Right lobe of liver (tissue), 6 donors: ENCODE data around the gene ASPHD1. TPM values are rescaled to one million over a fixed set of nuclear protein-coding genes. Genes with fewer than 3 reads are reported as not detected.
A peak's percentile ranks its signal among the peaks of the same experiment; 100 is the strongest.

Experiments
- ATAC-seq, 4 donors: fragments of 200-7000 bp; cut with Tn5 transposase; one replicate each; pipeline ENCODE4 v1.9.1; 2020; ENCODE audit warnings: mild to moderate bottlenecking in 4 of 4, moderate library complexity in 4 of 4
- DNase-seq, 3 donors: peaks; one replicate each; pipeline ENCODE4 v3.0.0-alpha.2; 2020
- H3K27ac ChIP-seq, 3 donors: fragments of 200-600 bp; one replicate each; pipeline ENCODE4 v1.8.0; 2022
- H3K27me3 ChIP-seq, 2 donors: fragments of 200-600 bp; one replicate each; pipeline ENCODE4 v1.8.0; 2022
- H3K36me3 ChIP-seq, 4 donors: fragments of 200-600 bp; sonication (generic) in 1 of 4; one replicate each; pipeline versions ENCODE4 v1.5.1 to v1.8.0; 2017 to 2022; ENCODE audit warnings: control low read depth in 1 of 4
- H3K4me1 ChIP-seq, 4 donors: fragments of 200-600 bp; sonication (generic) in 1 of 4; one replicate each; pipeline versions ENCODE4 v1.5.1 to v1.8.0; 2017 to 2022; ENCODE audit warnings: control low read depth in 1 of 4
- H3K4me3 ChIP-seq, 3 donors: fragments of 200-600 bp; one replicate each; pipeline ENCODE4 v1.8.0; 2022
- H3K9me3 ChIP-seq, 4 donors: fragments of 200-600 bp; sonication (generic) in 1 of 4; one replicate each; pipeline versions ENCODE4 v1.5.1 to v1.8.0; 2017 to 2022; ENCODE audit warnings: control low read depth in 1 of 4
- POLR2A ChIP-seq: fragments of 450-650 bp; IDR thresholded peaks from one replicate; pipeline ENCODE4 v1.6.1; 2017; ENCODE audit warnings: antibody characterized with exemption, mild to moderate bottlenecking
- WGBS: methylation state at CpG from one replicate; pipeline ENCODE4 v1.1.6; 2018; ENCODE audit warnings: low coverage, low lambda C conversion rate; ENCODE audit not compliant: insufficient coverage; ENCODE audit errors: missing lambda C conversion rate; 5-methylcytosine and 5-hydroxymethylcytosine counted together
- intact Hi-C, 2 donors: fragments of 100-400 bp; cut with DNase I; formaldehyde crosslinking; loops; one replicate each; pipeline versions ENCODE4 v1.11.2 to v1.14.1; 2022
- total RNA-seq, 6 experiments: library from RNA; depleted of rRNA in 2 of 6; stranded (reverse); fragments of >200 nt in 2 of 6; fragmentation: NEBNext Ultra II Directional in 3 of 6; extraction: Animal tissue kit (Norgen Biotek cat#: 25700) in 3 of 6; gene quantifications; one replicate each; pipeline versions ENCODE4 v1.1.0 to v1.2.4, GENCODE V29; 2016 to 2023
- TF ChIP-seq, protein P1 (sequence below), 4 donors: fragments of 200-600 bp in 3 of 4; fragments of 450-650 bp in 1 of 4; IDR thresholded peaks; one replicate each; pipeline versions ENCODE4 v1.5.1 to v1.8.0; 2016 to 2022; ENCODE audit warnings: antibody characterized with exemption in 4 of 4, mild to moderate bottlenecking in 2 of 4
- donor health status: DM: no; HTN: yes; CAD: no.
- donor health status: DM: no; HTN: no; CAD: no.
- donor health status: DM: no; HTN: no; CAD: no.
- donor health status: DM: no; HTN: yes; CAD: no.
- donor health status: DM: no; HTN: yes; CAD: no.

Gene ASPHD1
- total RNA-seq, 6 experiments from 2014 or later = 0.38 to 0.50 TPM; not detected in 4

DNA sequence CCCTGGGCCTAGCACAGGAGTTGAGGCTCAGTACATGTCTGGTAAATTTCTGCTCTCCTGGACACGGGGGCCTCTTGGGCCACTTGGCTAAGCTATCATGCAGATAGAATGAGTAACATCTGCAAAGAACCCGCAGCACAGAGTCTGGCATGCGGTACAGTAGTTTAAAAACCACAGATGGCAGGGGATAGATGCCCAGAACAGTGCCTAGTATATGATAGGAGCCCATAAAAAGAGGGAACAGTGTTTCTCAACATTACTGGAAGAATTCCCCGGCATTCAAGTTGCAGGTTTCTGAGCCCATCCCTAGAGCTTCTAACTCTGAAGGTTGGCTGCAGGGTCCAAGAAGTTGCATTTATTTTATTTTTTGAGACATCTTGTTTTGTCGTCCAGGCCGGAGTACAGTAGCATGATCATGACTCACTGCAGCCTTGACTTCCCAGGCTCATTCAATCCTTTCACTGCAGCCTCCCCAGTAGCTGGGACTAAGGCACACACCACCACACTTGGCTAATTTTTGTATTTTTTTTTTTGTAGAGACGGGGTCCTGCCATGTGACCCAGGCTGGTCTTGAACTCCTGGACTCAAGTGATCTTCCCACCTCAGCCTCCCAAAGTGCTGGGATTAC, 43.0 kb upstream of the ASPHD1 start:
- Histone ChIP-seq H3K4me3 (no peak overlapping the region), H3K36me3 (peaks cover 4 to 12% (median 12%) of the 10 kb centered on the region in 4 donors), H3K4me1 (peaks cover 0 to 30% (median 12%) of the 10 kb centered on the region in 4 donors), H3K27me3 (no peaks in the 10 kb centered on the region), H3K9me3 (no peaks in the 10 kb centered on the region), H3K27ac (no peak overlapping the region)
- DNase-seq (no peak), ATAC-seq (no peak)
- intact Hi-C loops = no loop called here
- WGBS = 81% methylated on average over 3 of the region's 7 CpGs
- TF ChIP-seq, protein P1, sequence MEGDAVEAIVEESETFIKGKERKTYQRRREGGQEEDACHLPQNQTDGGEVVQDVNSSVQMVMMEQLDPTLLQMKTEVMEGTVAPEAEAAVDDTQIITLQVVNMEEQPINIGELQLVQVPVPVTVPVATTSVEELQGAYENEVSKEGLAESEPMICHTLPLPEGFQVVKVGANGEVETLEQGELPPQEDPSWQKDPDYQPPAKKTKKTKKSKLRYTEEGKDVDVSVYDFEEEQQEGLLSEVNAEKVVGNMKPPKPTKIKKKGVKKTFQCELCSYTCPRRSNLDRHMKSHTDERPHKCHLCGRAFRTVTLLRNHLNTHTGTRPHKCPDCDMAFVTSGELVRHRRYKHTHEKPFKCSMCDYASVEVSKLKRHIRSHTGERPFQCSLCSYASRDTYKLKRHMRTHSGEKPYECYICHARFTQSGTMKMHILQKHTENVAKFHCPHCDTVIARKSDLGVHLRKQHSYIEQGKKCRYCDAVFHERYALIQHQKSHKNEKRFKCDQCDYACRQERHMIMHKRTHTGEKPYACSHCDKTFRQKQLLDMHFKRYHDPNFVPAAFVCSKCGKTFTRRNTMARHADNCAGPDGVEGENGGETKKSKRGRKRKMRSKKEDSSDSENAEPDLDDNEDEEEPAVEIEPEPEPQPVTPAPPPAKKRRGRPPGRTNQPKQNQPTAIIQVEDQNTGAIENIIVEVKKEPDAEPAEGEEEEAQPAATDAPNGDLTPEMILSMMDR (IDR thresholded peaks at IDR 0.05) = no peak
- no peak for TF ChIP-seq POLR2A

- H3K4me1 ChIP-seq = peaks cover 0 to 31% (median 12%) of the 10 kb centered on the region in 4 donors
- intact Hi-C loops = no loop called here
- H3K27ac ChIP-seq = peak overlapping the region in 1 of 3 donors; percentile 29
- ATAC-seq (peak; percentile 19 to 43 (median 32)), DNase-seq (peak; percentile 38 to 82 (median 72))
- H3K27me3 ChIP-seq = no peaks in the 10 kb centered on the region
- H3K36me3 ChIP-seq = peaks cover 4 to 12% (median 12%) of the 10 kb centered on the region in 4 donors
- WGBS = 30% methylated on average over 7 of the region's 10 CpGs
- H3K9me3 ChIP-seq = no peaks in the 10 kb centered on the region
- TF ChIP-seq, protein P1 (IDR thresholded peaks at IDR 0.05) = no peak
- TF ChIP-seq POLR2A = no peak
- no peak overlapping the region for H3K4me3 ChIP-seq
Observed at GRCh38 chr16:29858149-29858849, 42.0 kb upstream of the ASPHD1 start.

DNA sequence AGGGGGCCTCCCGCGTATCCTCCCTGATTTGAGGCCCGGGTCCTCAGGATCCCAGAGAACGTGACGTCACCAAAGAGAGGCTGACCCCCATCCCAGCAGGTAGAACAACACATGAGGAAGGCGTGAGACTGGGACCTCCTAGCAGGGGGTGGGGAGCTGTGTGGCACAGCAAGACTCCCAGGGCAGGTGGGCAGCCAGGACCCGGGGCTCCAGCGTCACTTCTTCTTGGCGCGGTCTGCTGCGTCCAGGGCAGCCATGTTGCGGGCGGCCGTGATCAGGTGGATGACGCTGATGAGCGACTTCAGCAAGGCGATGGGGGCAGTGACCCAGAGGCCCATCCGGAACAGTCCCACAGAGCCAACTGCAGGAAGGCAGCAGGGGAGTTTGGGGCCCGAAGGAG, 41.3 kb upstream of the ASPHD1 start:
- TF ChIP-seq, protein P1 (IDR thresholded peaks at IDR 0.05) = no peak
- TF ChIP-seq POLR2A = no peak
- Histone ChIP-seq H3K4me3 (no peak overlapping the region), H3K36me3 (peaks cover 4 to 12% (median 12%) of the 10 kb centered on the region in 4 donors), H3K4me1 (peaks cover 0 to 31% (median 12%) of the 10 kb centered on the region in 4 donors), H3K27me3 (no peaks in the 10 kb centered on the region), H3K9me3 (no peaks in the 10 kb centered on the region), H3K27ac (peak overlapping the region in 1 of 3 donors; percentile 29)
- ATAC-seq (no peak), DNase-seq (no peak)
- intact Hi-C loops = no loop called here
- WGBS = no CpG with 5 or more reads among the region's 19 CpGs

- 87% methylated on average over 9 of the region's 9 CpGs for WGBS
- Histone ChIP-seq H3K4me3 (no peak overlapping the region), H3K27me3 (no peaks in the 10 kb centered on the region), H3K9me3 (no peaks in the 10 kb centered on the region), H3K36me3 (peaks cover 4 to 12% (median 12%) of the 10 kb centered on the region in 4 donors), H3K27ac (peak overlapping the region in 2 of 3 donors; percentile 99 to 100), H3K4me1 (peaks cover 0 to 31% (median 12%) of the 10 kb centered on the region in 4 donors)
- DNase-seq (no peak), ATAC-seq (no peak)
- intact Hi-C loops = no loop called here
- TF ChIP-seq, protein P1 (IDR thresholded peaks at IDR 0.05) = no peak
- TF ChIP-seq POLR2A = no peak
Observed at GRCh38 chr16:29860218-29860617, 40.1 kb upstream of the ASPHD1 start.
